HepG2 (cell line): Measurements from ENCODE around the gene EMC9. TPM values are rescaled to one million over a fixed set of nuclear protein-coding genes. Genes with fewer than 3 reads are reported as not detected.

Experiments
- AGO2 ChIP-seq: fragments of 200-400 bp; formaldehyde crosslinking; optimal IDR thresholded peaks from 2 replicates; pipeline ENCODE3; 2017; ENCODE audit warnings: mild to moderate bottlenecking, low read depth, low read length, moderate library complexity
- CEBPG ChIP-seq: IDR thresholded peaks from 2 replicates; pipeline ENCODE4 v1.6.1; 2016
- HMGXB4 ChIP-seq, 2 experiments: sonication (generic) in 1 of 2; formaldehyde crosslinking in 1 of 2; IDR thresholded peaks; 2 replicates each; pipeline versions ENCODE4 v1.4.0 to v1.6.1; 2018 to 2020; ENCODE audit warnings: missing genetic modification reagents in 2 of 2, borderline replicate concordance in 1 of 2, low read depth in 1 of 2, mild to moderate bottlenecking in 1 of 2, missing biosample characterization in 1 of 2
- KDM5A ChIP-seq: fragments of 200-600 bp; sonication (generic); IDR thresholded peaks from 2 replicates; pipeline ENCODE4 v1.7.0; 2018; ENCODE audit warnings: antibody characterized with exemption, mild to moderate bottlenecking, low read length, borderline replicate concordance
- KLF15 ChIP-seq: sonication (generic); formaldehyde crosslinking; IDR thresholded peaks from 2 replicates; pipeline ENCODE4 v1.8.1; 2023; ENCODE audit warnings: borderline replicate concordance, mild to moderate bottlenecking, inconsistent platforms, missing genetic modification reagents, mixed read lengths
- KLF16 ChIP-seq, 2 experiments: sonication (generic) in 1 of 2; formaldehyde crosslinking in 1 of 2; IDR thresholded peaks; 2 replicates each; pipeline versions ENCODE4 v1.6.1 to v1.8.0; 2016 to 2023; ENCODE audit warnings: missing genetic modification reagents in 2 of 2, missing compliant biosample characterization in 1 of 2
- NCOR1 ChIP-seq: fragments of 200-600 bp; sonication (generic); IDR thresholded peaks from 2 replicates; pipeline ENCODE4 v1.7.0; 2017; ENCODE audit warnings: antibody characterized with exemption, low read length, borderline replicate concordance
- NR2F1 ChIP-seq, 2 experiments: fragments of 450-650 bp in 1 of 2; formaldehyde crosslinking in 1 of 2; IDR thresholded peaks; 2 replicates each; pipeline versions ENCODE4 v1.5.0 to v1.6.1; 2016 to 2020; ENCODE audit warnings: mild to moderate bottlenecking in 1 of 2, missing compliant biosample characterization in 1 of 2, missing genetic modification reagents in 1 of 2, moderate library complexity in 1 of 2
- PAWR ChIP-seq: sonication (generic); formaldehyde crosslinking; IDR thresholded peaks from 2 replicates; pipeline ENCODE4 v1.4.0; 2020; ENCODE audit warnings: missing genetic modification reagents, mild to moderate bottlenecking, borderline replicate concordance
- SNAPC2 ChIP-seq: sonication (generic); formaldehyde crosslinking; IDR thresholded peaks from 2 replicates; pipeline ENCODE4 v1.8.1; 2022; ENCODE audit warnings: mild to moderate bottlenecking, missing genetic modification reagents
- U2AF1 ChIP-seq: fragments of 200-400 bp; formaldehyde crosslinking; optimal IDR thresholded peaks from 2 replicates; pipeline ENCODE3; 2017; ENCODE audit warnings: mild to moderate bottlenecking, low read depth, low read length
- YEATS4 ChIP-seq: sonication (generic); formaldehyde crosslinking; IDR thresholded peaks from 2 replicates; pipeline ENCODE4 v1.4.0; 2020; ENCODE audit warnings: missing genetic modification reagents, borderline replicate concordance
- ZNF318 ChIP-seq: sonication (generic); formaldehyde crosslinking; IDR thresholded peaks from 2 replicates; pipeline ENCODE4 v1.4.0; 2020; ENCODE audit warnings: mild to moderate bottlenecking, missing genetic modification reagents
- ZNF34 ChIP-seq: sonication (generic); formaldehyde crosslinking; IDR thresholded peaks from 2 replicates; pipeline ENCODE4 v1.4.0; 2020; ENCODE audit warnings: mild to moderate bottlenecking, missing genetic modification reagents, borderline replicate concordance
- ZNF383 ChIP-seq: sonication (generic); formaldehyde crosslinking; IDR thresholded peaks from 2 replicates; pipeline ENCODE4 v1.4.0; 2020; ENCODE audit warnings: missing genetic modification reagents, mild to moderate bottlenecking, borderline replicate concordance
- ZNF460 ChIP-seq: sonication (generic); formaldehyde crosslinking; IDR thresholded peaks from 2 replicates; pipeline ENCODE4 v1.5.1; 2020; ENCODE audit warnings: missing genetic modification reagents, mild to moderate bottlenecking, borderline replicate concordance
- ZNF468 ChIP-seq: sonication (generic); formaldehyde crosslinking; IDR thresholded peaks from 2 replicates; pipeline ENCODE4 v1.8.0; 2022; ENCODE audit warnings: mild to moderate bottlenecking, moderate library complexity, missing genetic modification reagents
- ZNF674 ChIP-seq: sonication (generic); formaldehyde crosslinking; IDR thresholded peaks from 2 replicates; pipeline ENCODE4 v1.5.0; 2020; ENCODE audit warnings: low read depth, mild to moderate bottlenecking, missing genetic modification reagents
- ZSCAN22 ChIP-seq: sonication (generic); formaldehyde crosslinking; IDR thresholded peaks from 2 replicates; pipeline ENCODE4 v1.4.0; 2020; ENCODE audit warnings: mild to moderate bottlenecking, missing genetic modification reagents
- ZZZ3 ChIP-seq: sonication (generic); formaldehyde crosslinking; IDR thresholded peaks from 2 replicates; pipeline ENCODE4 v1.4.0; 2020; ENCODE audit warnings: missing genetic modification reagents, mild to moderate bottlenecking, borderline replicate concordance
- polyA plus RNA-seq, 8 experiments: library from polyadenylated mRNA; depleted of rRNA in 3 of 8; stranded (reverse) in 7 of 8; unstranded in 1 of 8; fragments of >200 nt; fragmentation: Illumina TruSeq in 4 of 8; extraction: Trizol in 4 of 8; gene quantifications; 2 replicates each; pipeline versions ENCODE4 v1.2.1 to v1.2.3, GENCODE V29; 2011 to 2016; ENCODE audit warnings: low read depth in 4 of 8, missing spikeins in 1 of 8, mixed read lengths in 1 of 8; ENCODE audit not compliant: insufficient read depth in 1 of 8
- total RNA-seq, 5 experiments: library from RNA; depleted of rRNA; stranded (reverse); fragments of >200 nt; fragmentation: Illumina TruSeq; extraction: Trizol; gene quantifications; 2 replicates each; pipeline ENCODE4 v1.2.3, GENCODE V29; 2016; ENCODE audit warnings: low read depth in 1 of 5

The EMC9 gene
- total and polyA plus RNA-seq, 2 of the 13 experiments (the other 11 are each of a cell fraction or from before 2014, with no cell fraction given): 60.5 to 78.7 TPM

GRCh38 chr14:24094841-24095270 lies 46.5 kb downstream of the EMC9 start (continued):
- TF ChIP-seq ZNF318 (CRISPR knock-in tag) (no peak), ZNF468 (CRISPR knock-in tag) (no peak), ZNF34 (CRISPR knock-in tag) (peak; percentile 19), ZSCAN22 (CRISPR knock-in tag) (0 out of 2 replicates have a peak, but pooled peaks have one; percentile 12), ZNF383 (CRISPR knock-in tag) (peak; percentile 97), NCOR1 (no peak), CEBPG (no peak), ZNF674 (0 out of 2 replicates have a peak, but pooled peaks have one; percentile 3), KDM5A (peak; percentile 21; the same call in 1 of the 2 replicates), ZZZ3 (CRISPR knock-in tag) (0 out of 2 replicates have a peak, but pooled peaks have one; percentile 16), HMGXB4 (CRISPR knock-in tag; IDR thresholded peaks at IDR 0.05; ENCODE audit: borderline replicate concordance in 1 of 2, low read depth in 1 of 2) (peak in 1 of 2 experiments; percentile 3; a peak in 1 of 4 replicates), KLF16 (CRISPR knock-in tag; IDR thresholded peaks at IDR 0.05) (0 out of 4 replicates have a peak, but pooled peaks of 1 of the 2 experiments have one; percentile 6), KLF15 (CRISPR knock-in tag) (0 out of 2 replicates have a peak, but pooled peaks have one; percentile 1), PAWR (CRISPR knock-in tag) (peak; percentile 27; the same call in 1 of the 2 replicates), U2AF1 (peak; percentile 13), NR2F1 (CRISPR knock-in tag; IDR thresholded peaks at IDR 0.05) (peak in 1 of 2 experiments; percentile 5; a peak in 1 of 4 replicates), YEATS4 (no peak), AGO2 (peak; percentile 63), SNAPC2 (CRISPR knock-in tag) (no peak), ZNF460 (no peak)
